Adipose tissue (tissue), 3 donors: ENCODE measurements around the gene ARHGAP40. TPM values are rescaled to one million over a fixed set of nuclear protein-coding genes. Genes with fewer than 3 reads are reported as not detected.
"Not testable (repeated sequence)": the region's sequence is repeated elsewhere in the genome, so short reads cannot be mapped to it uniquely, and the experiment has no call there.

ENCODE experiments used
- H3K27ac ChIP-seq: one replicate; pipeline ENCODE4 v1.5.1; 2013; ENCODE audit warnings: low read depth, low read length
- WGBS, 3 donors: extraction: QIAGEN DNeasy Blood & Tissue Kit; methylation state at CpG; one replicate each; pipeline ENCODE4 v1.1.7; 2013; 5-methylcytosine and 5-hydroxymethylcytosine counted together
- polyA plus RNA-seq, 3 donors: library from polyadenylated mRNA; stranded (reverse); fragments of 200-250 nt; gene quantifications; one replicate each; pipeline ENCODE4 v1.2.3, GENCODE V29; 2013
- donor health status: healthy with polysubstance abuse.
- donor health status: Bipolar disorder and iron deficiency.
- donor health status: healthy.

The ARHGAP40 gene
- polyA plus RNA-seq, 3 donors, result 0.02 to 0.06 TPM; not detected in 1

- whole genome bisulfite sequencing, 3 donors, result 48 to 54% (median 51%) methylated on average over 7 of the region's 7 CpGs
- no peak overlapping the region for H3K27ac ChIP-seq
Measured at GRCh38 chr20:38584099-38584763, 17.4 kb upstream of the ARHGAP40 start.

DNA sequence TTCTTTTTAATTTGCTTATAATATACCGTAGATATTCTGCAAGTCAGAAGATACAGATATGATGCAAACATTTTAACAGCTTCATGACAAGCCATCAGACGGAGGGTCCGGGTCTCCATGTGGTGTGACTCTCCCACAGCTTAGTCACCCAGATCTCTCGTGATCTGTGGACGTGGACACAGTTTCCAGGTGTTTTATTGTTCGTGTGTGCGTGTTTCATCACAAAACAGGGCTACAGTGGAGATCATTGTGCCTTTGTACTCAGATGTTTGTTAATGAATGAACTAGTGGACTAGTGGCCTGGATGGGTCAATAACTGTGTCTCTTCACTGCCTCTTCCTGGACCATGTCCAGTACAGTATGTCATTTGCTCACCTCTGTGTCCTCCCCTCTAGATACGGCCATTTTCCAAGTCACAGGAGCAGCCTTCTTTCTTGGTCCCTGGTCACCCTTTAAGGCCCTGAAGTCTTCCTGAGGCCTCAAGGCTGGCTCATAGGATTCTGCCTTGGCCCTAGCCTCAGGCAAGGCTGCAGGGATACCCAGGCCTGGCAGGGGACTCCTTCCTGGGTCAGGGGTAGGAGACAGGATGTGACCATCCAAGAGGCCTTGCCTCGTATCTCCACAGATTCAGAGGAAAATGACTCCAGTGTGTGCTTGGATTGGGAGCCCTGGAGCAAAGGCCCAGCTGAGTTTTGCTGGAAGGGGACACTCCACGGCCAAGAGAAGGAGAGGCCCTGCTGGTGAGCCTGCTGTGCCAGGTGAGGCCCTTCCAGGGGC lies 16.0 kb upstream of the ARHGAP40 start:
- WGBS, 3 donors, result 72 to 84% (median 82%) methylated on average over 10 of the region's 10 CpGs
- H3K27ac ChIP-seq, result no peak overlapping the region

DNA sequence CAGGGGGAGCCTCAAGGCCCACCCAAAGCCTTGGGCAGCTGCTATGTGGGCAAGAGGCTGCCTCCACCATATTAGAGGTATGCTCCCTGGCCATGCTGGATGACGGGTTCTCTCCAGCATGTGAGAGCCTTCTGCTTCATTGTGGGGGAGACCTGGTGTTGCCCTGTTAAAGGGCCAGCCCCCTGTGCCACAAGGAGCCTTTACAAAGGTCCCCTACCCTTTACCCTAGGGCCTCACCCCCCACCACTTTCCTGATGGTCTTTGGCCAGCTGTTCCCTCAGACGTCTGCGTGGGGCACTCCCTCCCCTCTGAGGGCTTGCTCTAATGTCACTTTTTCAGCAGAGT lies 15.5 kb upstream of the ARHGAP40 start:
- WGBS, 3 donors, result 71 to 80% (median 72%) methylated on average over 3 of the region's 3 CpGs
- no peak overlapping the region for H3K27ac ChIP-seq

DNA sequence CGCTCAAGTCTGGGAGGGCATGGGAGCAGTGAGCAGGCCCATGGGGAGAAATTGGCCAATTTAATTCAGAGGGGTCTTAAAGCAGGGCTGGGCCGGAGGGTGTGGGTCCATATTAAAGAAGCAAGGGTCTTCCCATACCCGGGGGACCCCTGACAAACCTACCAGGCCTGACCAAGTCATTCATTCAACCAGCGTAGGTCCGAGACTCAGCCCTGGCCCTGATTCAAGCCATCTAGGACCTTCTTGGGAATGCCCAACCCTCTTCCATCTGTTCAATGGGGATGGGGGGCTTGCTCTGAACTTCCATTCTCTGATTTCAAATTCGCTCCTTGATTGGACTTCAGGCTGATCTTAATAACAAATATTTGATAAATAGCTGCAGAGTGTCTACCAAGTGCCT lies 13.3 kb upstream of the ARHGAP40 start:
- WGBS, 3 donors, result 83 to 91% (median 89%) methylated on average over 6 of the region's 6 CpGs
- no peak overlapping the region for H3K27ac ChIP-seq

DNA sequence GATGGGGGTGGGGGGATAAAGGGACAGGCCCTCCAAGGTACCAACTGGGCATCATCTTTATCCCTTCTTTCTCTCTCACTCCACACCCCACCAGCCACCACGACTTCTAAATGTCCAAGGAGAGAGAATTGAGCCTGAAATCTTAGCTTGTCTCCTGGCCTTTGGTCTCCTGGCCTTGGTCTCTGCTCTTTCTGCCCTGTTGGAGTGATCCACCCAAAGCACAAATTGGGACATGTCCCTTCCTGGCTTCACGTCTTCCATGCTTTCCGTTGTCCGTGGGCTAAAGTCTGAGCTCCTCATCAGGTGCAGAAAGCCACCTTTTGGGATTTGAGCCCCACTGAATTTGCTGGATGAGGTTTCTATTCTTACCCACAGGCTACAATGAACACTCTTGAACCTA lies 12.3 kb upstream of the ARHGAP40 start:
- no peak overlapping the region for H3K27ac ChIP-seq
- 79 to 88% (median 80%) methylated on average over 4 of the region's 4 CpGs for WGBS, 3 donors

- no peak overlapping the region for H3K27ac ChIP-seq
- 77 to 84% (median 79%) methylated on average over 3 of the region's 3 CpGs for WGBS, 3 donors
Measured at GRCh38 chr20:38589967-38590675, 11.5 kb upstream of the ARHGAP40 start.

DNA sequence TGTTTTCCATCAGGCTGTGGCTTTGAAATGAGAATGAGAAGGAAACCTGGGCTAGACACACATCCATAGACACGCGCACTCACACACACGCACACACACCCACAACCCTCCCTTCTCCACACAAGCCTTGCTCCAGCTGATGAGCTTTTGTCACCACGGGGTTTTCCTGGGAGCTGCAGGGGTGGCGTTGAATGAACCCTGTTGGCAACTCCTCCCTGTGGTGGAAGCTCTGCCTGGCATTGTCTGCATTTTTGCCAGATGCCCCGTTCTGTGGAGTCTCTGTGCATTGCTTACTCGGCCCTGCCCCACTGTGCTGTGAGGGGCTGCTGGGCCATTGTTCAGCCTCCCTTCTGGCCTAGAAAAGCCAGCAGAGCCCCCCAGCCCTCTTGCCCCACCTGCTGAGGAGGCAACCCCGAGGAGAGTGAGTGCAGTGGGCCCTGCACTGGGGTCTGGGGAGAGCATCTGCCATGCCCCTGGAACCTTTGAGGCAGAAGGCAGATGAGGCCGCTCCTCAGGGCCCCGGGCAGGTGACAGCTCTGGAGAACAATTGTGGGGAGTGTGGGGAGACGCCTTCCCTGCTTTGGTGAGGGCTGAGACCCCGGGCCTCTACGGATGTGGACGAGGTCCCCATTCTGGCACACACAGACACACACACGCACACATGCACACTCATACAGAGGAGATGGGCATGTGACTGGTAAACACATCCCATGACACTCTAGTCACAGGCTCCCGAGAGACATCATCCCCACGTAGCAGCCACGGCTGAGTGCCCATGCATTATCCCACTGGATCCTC lies 10.7 kb upstream of the ARHGAP40 start:
- 69 to 79% (median 76%) methylated on average over 18 of the region's 18 CpGs for WGBS, 3 donors

GRCh38 chr20:38591474-38592410 lies 9.9 kb upstream of the ARHGAP40 start:
- H3K27ac ChIP-seq, result no peak overlapping the region
- 82 to 87% (median 85%) methylated on average over 21 of the region's 21 CpGs for WGBS, 3 donors

More for the DNA sequence above, 10.7 kb upstream of the ARHGAP40 start:
- no peak overlapping the region for H3K27ac ChIP-seq

DNA sequence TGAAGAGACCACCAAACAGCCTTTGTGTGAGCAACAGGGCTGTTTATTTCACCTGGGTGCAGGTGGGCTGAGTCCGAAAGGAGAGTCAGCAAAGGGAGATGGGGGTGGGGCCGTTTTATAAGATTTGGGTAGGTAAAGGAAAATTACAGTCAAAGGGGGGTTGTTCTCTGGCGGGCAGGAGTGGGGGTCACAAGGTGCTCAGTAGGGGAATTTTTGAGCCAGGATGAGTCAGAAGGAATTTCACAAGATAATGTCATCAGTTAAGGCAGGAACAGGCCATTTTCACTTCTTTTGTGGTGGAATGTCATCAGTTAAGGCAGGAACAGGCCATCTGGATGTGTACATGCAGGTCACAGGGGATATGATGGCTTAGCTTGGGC lies 9.2 kb upstream of the ARHGAP40 start:
- WGBS, 3 donors, result 75 to 81% (median 76%) methylated on average over 3 of the region's 3 CpGs

GRCh38 chr20:38594281-38594680 lies 7.3 kb upstream of the ARHGAP40 start:
- WGBS, 3 donors, result 78 to 83% (median 79%) methylated on average over 12 of the region's 12 CpGs
- H3K27ac ChIP-seq, result not testable (repeated sequence)

More for the DNA sequence above, 9.2 kb upstream of the ARHGAP40 start:
- not testable (repeated sequence) for H3K27ac ChIP-seq

DNA sequence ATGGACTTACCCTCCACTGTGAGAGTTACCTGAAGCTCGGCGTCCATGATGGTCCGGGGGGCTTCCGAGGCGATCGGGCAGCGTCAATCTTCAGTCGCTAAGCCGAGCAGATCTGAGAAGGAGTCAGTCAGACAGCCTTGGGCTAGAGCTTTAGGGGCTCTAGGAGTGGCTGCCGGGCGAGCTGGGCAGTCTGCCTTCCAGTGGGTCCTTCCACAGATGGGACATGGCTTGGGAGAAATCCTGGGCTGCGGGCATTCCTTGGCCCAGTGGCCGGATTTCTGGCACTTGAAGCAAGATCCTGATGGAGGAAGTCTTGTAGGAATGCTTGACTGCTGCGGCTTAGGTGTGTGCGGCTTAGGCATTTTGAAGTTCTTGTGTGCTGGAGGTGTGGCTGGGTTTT lies 5.7 kb upstream of the ARHGAP40 start:
- 86 to 93% (median 89%) methylated on average over 15 of the region's 15 CpGs for WGBS, 3 donors
- H3K27ac ChIP-seq, result not testable (repeated sequence)

DNA sequence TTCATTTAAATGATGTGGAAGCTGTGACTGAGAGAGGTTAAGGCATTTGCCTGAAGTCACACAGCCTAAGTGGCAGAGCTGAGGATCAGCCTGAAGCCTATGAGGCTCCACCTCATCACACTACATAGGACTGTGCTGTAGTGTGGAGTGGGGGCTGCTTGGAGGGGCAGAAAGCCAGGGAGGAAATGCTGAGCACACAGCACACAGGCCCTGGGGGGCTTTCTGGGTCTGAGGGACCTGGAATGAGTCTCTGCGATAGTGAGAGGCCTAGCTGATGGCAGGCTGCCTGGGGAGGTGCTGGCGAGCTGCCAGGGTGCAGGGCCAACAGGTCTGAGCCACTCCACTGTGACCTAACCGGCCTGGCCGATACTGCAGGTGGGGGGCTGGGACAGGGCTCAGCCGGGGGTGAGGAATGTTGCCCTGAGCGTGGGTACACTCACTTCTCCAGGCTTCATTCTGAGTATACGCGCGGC lies 2.2 kb upstream of the ARHGAP40 start:
- 13 to 53% (median 48%) methylated on average over 9 of the region's 9 CpGs for WGBS, 3 donors
- no peak overlapping the region for H3K27ac ChIP-seq

DNA sequence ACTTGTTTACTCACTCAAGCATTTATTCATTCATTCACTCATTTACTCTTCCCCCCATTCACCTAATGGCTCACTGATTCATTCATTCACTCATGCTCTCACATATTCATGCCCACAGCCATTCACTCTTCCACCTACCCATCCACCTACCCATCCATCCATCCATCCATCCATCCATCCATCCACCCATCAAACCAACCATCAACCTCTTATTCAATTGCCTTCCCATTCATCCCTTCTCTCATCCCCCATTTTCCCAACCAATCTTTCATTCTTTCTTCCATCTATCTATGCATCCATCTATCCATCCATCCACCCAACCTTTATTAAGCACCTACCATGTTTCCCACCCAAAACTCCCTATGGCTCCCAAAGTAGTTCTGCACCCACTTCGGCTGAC lies 1.6 kb upstream of the ARHGAP40 start:
- 96 to 100% (median 100%) methylated on average over 1 of the region's 1 CpG for WGBS, 3 donors
- H3K27ac ChIP-seq, result no peak overlapping the region

DNA sequence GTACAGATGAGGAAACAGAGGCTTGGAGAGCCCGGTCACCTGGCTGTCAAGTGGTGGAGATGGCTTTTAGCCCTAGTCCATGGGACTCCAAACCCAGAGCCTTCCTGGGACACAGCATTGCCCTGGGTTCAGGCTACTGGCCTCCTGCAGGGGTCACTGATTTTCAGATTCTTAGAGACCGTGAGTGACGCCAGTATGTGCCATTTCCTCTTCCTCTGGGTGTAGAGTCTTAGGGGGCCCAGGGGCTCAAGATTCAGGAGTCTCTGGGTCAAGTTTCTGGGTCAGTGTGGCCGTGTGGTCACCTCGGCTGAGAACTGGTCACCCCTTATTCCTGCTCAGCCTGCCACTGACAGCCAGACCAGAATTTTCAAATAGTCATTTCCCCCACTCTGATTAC lies 574 bp downstream of the ARHGAP40 start:
- WGBS, 3 donors, result 21 to 68% (median 32%) methylated on average over 5 of the region's 5 CpGs
- H3K27ac ChIP-seq, result no peak overlapping the region

DNA sequence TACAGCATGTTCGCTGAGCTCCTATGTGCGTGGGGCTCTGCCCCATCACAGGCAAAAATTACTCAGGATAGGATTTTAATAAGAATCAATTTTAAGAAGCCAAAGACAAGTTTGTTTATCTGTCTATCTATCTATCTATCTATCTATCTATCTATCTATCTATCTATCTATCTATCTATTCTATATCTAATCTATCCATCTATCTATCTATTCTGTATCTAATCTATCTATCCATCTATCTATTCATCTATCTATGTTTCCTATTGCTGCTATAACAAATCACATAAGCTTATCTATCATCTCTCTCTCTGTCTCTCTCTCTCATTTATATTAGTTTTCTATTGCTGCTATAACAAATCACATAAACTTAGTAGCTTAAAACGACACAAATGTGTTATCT lies 1.7 kb downstream of the ARHGAP40 start:
- WGBS, 3 donors, result 74 to 83% (median 80%) methylated on average over 3 of the region's 3 CpGs
- H3K27ac ChIP-seq, result no peak overlapping the region

DNA sequence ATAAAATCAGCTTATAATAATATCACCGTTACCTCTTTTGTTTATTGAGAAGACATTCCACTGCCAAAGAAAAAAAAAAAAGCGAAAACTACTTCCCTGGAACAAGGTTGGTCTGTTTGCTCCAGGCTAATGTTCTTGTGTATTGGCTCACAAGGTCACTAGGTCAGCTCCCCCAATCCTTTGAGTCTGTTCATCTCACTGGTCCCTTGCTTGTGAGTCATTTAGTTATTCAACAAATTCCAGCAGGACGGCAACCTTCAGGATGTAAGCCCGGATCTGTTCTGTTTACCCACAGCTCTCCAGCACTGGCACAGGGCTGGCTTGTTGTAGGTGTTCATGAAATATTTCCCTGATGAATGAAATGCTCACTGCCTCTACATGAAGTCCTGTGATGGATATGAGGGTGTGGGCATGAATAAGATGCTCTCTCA lies 3.3 kb downstream of the ARHGAP40 start:
- no peak overlapping the region for H3K27ac ChIP-seq
- WGBS, 3 donors, result 28 to 65% (median 54%) methylated on average over 4 of the region's 4 CpGs

DNA sequence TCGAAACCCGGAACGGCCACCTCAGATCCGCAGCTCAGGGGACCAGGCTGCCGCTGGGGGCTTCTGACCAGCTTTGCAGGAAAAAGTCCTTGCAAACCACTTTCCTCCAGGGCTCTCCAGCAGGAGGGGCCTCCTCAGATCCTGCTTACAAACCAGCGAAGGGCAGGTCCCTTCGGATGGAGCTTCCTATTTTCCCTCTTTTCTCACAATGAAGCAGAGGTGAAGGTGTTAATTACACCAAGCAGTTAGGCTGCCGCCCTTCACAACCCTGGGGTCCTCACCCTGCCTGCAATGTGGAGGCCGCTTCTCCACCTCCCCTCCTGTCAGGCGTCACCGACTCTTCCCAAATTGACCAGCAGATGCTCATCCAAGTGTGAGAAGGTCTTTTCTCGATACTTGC lies 5.7 kb downstream of the ARHGAP40 start:
- no peak overlapping the region for H3K27ac ChIP-seq
- WGBS, 3 donors, result 28 to 37% (median 31%) methylated on average over 12 of the region's 12 CpGs
